HG03565 (cell line): ENCODE measurements around the gene BRCA2.
A peak's percentile ranks its signal among the peaks of the same experiment; 100 is the strongest.

ENCODE experiments used
- ATAC-seq: cut with Tn5 transposase; IDR thresholded peaks from one replicate; pipeline ENCODE4 v1.9.1; 2021; ENCODE audit warnings: mild to moderate bottlenecking, moderate library complexity; ENCODE audit not compliant: unreplicated experiment

BRCA2 gene

GRCh38 chr13:32378012-32378411 lies 62.7 kb downstream of the BRCA2 start:
- no peak for ATAC-seq

- ATAC-seq, result no peak
Observed at GRCh38 chr13:32381539-32381938, 66.2 kb downstream of the BRCA2 start.

GRCh38 chr13:32383836-32384618 lies 68.7 kb downstream of the BRCA2 start:
- no peak for ATAC-seq

- no peak for ATAC-seq
Observed at GRCh38 chr13:32384702-32385101, 69.4 kb downstream of the BRCA2 start.

- no peak for ATAC-seq
Observed at GRCh38 chr13:32385410-32385809, 70.1 kb downstream of the BRCA2 start.

- peak; percentile 38 for ATAC-seq
Observed at GRCh38 chr13:32390048-32390447, 74.7 kb downstream of the BRCA2 start.

- ATAC-seq, result no peak
Observed at GRCh38 chr13:32390484-32390883, 75.2 kb downstream of the BRCA2 start.

GRCh38 chr13:32391101-32391619 lies 75.9 kb downstream of the BRCA2 start:
- ATAC-seq, result no peak

GRCh38 chr13:32403108-32403507 lies 87.8 kb downstream of the BRCA2 start:
- no peak for ATAC-seq

- peak; percentile 65 for ATAC-seq
Observed at GRCh38 chr13:32407854-32408253, 92.5 kb downstream of the BRCA2 start.

- ATAC-seq, result no peak
Observed at GRCh38 chr13:32408296-32409000, 93.1 kb downstream of the BRCA2 start.

GRCh38 chr13:32409001-32409313 lies 93.6 kb downstream of the BRCA2 start:
- ATAC-seq, result no peak

GRCh38 chr13:32409561-32410421 lies 94.5 kb downstream of the BRCA2 start:
- ATAC-seq, result no peak

- ATAC-seq, result no peak
Observed at GRCh38 chr13:32413284-32413683, 98.0 kb downstream of the BRCA2 start.

GRCh38 chr13:32414580-32414979 lies 99.3 kb downstream of the BRCA2 start:
- no peak for ATAC-seq

- no peak for ATAC-seq
Observed at GRCh38 chr13:32415019-32415418, 99.7 kb downstream of the BRCA2 start.

- no peak for ATAC-seq
Observed at GRCh38 chr13:32417995-32418394, 102.7 kb downstream of the BRCA2 start.

GRCh38 chr13:32419862-32420261 lies 104.6 kb downstream of the BRCA2 start:
- ATAC-seq, result no peak

- no peak for ATAC-seq
Observed at GRCh38 chr13:32423592-32423991, 108.3 kb downstream of the BRCA2 start.

- no peak for ATAC-seq
Observed at GRCh38 chr13:32425158-32425557, 109.8 kb downstream of the BRCA2 start.
